Osteocyte (in vitro differentiated cells): Measurements from ENCODE around the gene JTB. TPM values are rescaled to one million over a fixed set of nuclear protein-coding genes. Genes with fewer than 3 reads are reported as not detected.

ENCODE experiments used
- DNase-seq: peaks from one replicate; pipeline ENCODE4 v3.0.0; 2021; ENCODE audit warnings: mixed read lengths; ENCODE audit not compliant: unreplicated experiment; ENCODE audit errors: extremely low spot score
- H3K27ac Mint-ChIP-seq: one replicate; pipeline ENCODE4 v1.8.0; 2021; ENCODE audit warnings: mild to moderate bottlenecking, mixed read lengths; ENCODE audit not compliant: unreplicated experiment
- H3K27me3 Mint-ChIP-seq: one replicate; pipeline ENCODE4 v1.8.0; 2021; ENCODE audit warnings: mixed read lengths; ENCODE audit not compliant: unreplicated experiment
- H3K36me3 Mint-ChIP-seq: one replicate; pipeline ENCODE4 v1.8.0; 2021; ENCODE audit warnings: mixed read lengths; ENCODE audit not compliant: unreplicated experiment
- H3K4me1 Mint-ChIP-seq: one replicate; pipeline ENCODE4 v1.8.0; 2021; ENCODE audit warnings: mixed read lengths; ENCODE audit not compliant: unreplicated experiment
- H3K4me3 Mint-ChIP-seq: one replicate; pipeline ENCODE4 v1.8.0; 2021; ENCODE audit warnings: mild to moderate bottlenecking, moderate library complexity, mixed read lengths; ENCODE audit not compliant: unreplicated experiment
- H3K9me3 Mint-ChIP-seq: one replicate; pipeline ENCODE4 v1.8.0; 2021; ENCODE audit warnings: mixed read lengths; ENCODE audit not compliant: unreplicated experiment
- CTCF ChIP-seq: fragments of 200-600 bp; sonication (generic); IDR thresholded peaks from 2 replicates; pipeline ENCODE4 v1.5.0; 2021; ENCODE audit warnings: antibody characterized with exemption, mild to moderate bottlenecking, moderate library complexity
- total RNA-seq: library from RNA; stranded (reverse); gene quantifications from 2 replicates; pipeline ENCODE4 v1.2.1, GENCODE V29; 2021

JTB gene
- total RNA-seq, 1 donor from 2014 or later: 143 TPM

GRCh38 chr1:153945795-153946621 lies 31.5 kb downstream of the JTB start:
- no peak for TF ChIP-seq CTCF
- Mint-ChIP-seq H3K4me3 (peak overlapping the region; percentile 77), H3K4me1 (peaks cover 18% of the 10 kb centered on the region), H3K27ac (peak overlapping the region; percentile 63), H3K36me3 (peaks cover 13% of the 10 kb centered on the region), H3K27me3 (no peaks in the 10 kb centered on the region), H3K9me3 (no peaks in the 10 kb centered on the region)
- DNase-seq: no peak

GRCh38 chr1:153945131-153945794 lies 32.2 kb downstream of the JTB start:
- no peak for TF ChIP-seq CTCF
- peak overlapping the region; percentile 77 for H3K4me3 Mint-ChIP-seq
- H3K36me3 Mint-ChIP-seq: peaks cover 9% of the 10 kb centered on the region
- H3K27ac Mint-ChIP-seq: peak overlapping the region; percentile 63
- H3K4me1 Mint-ChIP-seq: peaks cover 18% of the 10 kb centered on the region
- no peak for DNase-seq
- H3K9me3 Mint-ChIP-seq: no peaks in the 10 kb centered on the region
- no peaks in the 10 kb centered on the region for H3K27me3 Mint-ChIP-seq

DNA sequence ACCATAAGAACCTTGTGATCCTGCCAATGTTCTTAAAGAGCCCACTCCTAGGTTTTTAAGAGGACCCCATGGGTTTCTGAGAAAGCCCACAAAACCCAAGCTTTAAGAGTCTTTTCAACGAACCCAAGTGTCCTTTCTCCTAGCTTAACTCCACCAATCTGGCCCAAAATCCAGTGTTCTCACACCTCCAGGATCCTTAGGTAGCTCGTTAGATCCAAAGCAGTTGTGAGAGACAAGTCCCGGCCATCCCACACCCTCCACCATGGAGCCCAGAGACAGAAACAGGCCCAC lies 32.7 kb downstream of the JTB start:
- no peak for TF ChIP-seq CTCF
- no peak overlapping the region for H3K27ac Mint-ChIP-seq

DNA sequence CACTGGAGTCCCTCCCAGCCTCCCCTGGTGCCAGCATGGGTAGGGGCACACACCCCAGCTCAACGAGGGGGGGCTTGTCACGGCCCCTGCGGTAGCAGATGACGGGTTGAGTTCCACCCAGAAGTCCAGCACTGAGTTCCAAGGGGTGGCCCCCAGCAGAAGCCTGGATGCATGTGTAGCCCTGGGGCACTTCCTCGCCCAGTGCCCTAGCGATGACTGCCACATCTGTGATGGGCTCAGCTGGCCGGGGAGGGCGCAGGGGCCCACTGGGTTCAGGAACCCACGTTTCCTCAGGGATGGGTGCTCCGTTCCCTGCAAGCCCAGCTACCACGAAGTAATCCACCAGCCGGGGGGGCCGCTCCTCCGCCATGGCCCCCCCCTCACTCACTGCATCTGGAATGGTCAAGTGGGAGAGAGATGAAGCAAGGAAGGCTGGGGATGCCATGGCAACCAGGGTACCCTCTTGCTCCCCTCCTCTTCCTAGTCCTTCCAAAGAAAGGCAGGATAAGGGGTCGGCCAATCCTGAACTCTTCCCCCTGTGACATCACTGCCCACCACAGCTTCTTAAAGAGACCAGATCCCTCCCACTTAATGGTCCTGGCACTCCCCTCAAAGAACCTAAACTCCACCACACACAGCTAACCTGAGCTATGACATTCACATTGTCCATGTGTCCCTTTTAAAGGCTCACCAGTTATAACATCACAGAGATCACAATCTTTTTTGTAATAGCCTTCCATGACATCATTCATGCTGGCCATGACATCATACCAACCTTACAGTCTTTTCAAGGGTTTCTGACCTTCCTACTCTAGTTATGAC lies 33.3 kb downstream of the JTB start:
- H3K27me3 Mint-ChIP-seq: no peaks in the 10 kb centered on the region
- H3K4me3 Mint-ChIP-seq: peak overlapping the region; percentile 28
- peak overlapping the region; percentile 15 for H3K27ac Mint-ChIP-seq
- peaks cover 18% of the 10 kb centered on the region for H3K4me1 Mint-ChIP-seq
- H3K36me3 Mint-ChIP-seq: peaks cover 17% of the 10 kb centered on the region
- H3K9me3 Mint-ChIP-seq: no peaks in the 10 kb centered on the region
- DNase-seq: no peak
- TF ChIP-seq CTCF: no peak

More for the DNA sequence above, 32.7 kb downstream of the JTB start:
- no peaks in the 10 kb centered on the region for H3K27me3 Mint-ChIP-seq
- peaks cover 13% of the 10 kb centered on the region for H3K36me3 Mint-ChIP-seq
- H3K4me3 Mint-ChIP-seq: peak overlapping the region; percentile 77
- DNase-seq: no peak
- peaks cover 18% of the 10 kb centered on the region for H3K4me1 Mint-ChIP-seq
- H3K9me3 Mint-ChIP-seq: no peaks in the 10 kb centered on the region
